WTC11 (cell line): ENCODE results near the gene ADAMTSL4. TPM values are rescaled to one million over a fixed set of nuclear protein-coding genes. Genes with fewer than 3 reads are reported as not detected.

ENCODE experiments used
- ATAC-seq: fragments of 200-7000 bp; cut with Tn5 transposase; 2 replicates; pipeline ENCODE4 v1.10.0; 2021; ENCODE audit warnings: mild to moderate bottlenecking, moderate library complexity
- CTCF ChIA-PET: fragments of 300-600 bp; sonication (Branson Sonifier 250); formaldehyde crosslinking; loops from one replicate; lab custom pipeline; 2021; ENCODE audit warnings: antibody characterized with exemption; lab: Charles Lee
- POLR2A ChIA-PET: fragments of 350-600 bp; sonication (Branson Sonifier 250); formaldehyde crosslinking; loops from one replicate; lab custom pipeline; 2021; ENCODE audit warnings: antibody characterized with exemption; lab: Charles Lee
- DNase-seq: peaks from one replicate; pipeline ENCODE4 v3.0.0; 2021; ENCODE audit warnings: low spot score
- H3K27ac Mint-ChIP-seq: 2 replicates; pipeline ENCODE4 v1.8.0; 2021; ENCODE audit warnings: mixed read lengths
- H3K27me3 Mint-ChIP-seq: 2 replicates; pipeline ENCODE4 v1.8.0; 2021; ENCODE audit warnings: low read depth, mild to moderate bottlenecking, moderate library complexity, mixed read lengths
- H3K36me3 Mint-ChIP-seq: 2 replicates; pipeline ENCODE4 v1.8.0; 2021; ENCODE audit warnings: mixed read lengths
- H3K4me1 Mint-ChIP-seq: 2 replicates; pipeline ENCODE4 v1.8.0; 2022; ENCODE audit warnings: mixed read lengths
- H3K4me3 Mint-ChIP-seq: 2 replicates; pipeline ENCODE4 v1.8.0; 2021; ENCODE audit warnings: mild to moderate bottlenecking, moderate library complexity, mixed read lengths
- H3K9me3 Mint-ChIP-seq: 2 replicates; pipeline ENCODE4 v1.8.0; 2021; ENCODE audit warnings: mixed read lengths
- ATF3 ChIP-seq: sonication (generic); formaldehyde crosslinking; conservative IDR thresholded peaks from 2 replicates; pipeline ENCODE4 v1.8.1; 2022; ENCODE audit warnings: mild to moderate bottlenecking, missing genetic modification reagents
- CBFB ChIP-seq: sonication (generic); formaldehyde crosslinking; IDR thresholded peaks from 2 replicates; pipeline ENCODE4 v1.8.1; 2022; ENCODE audit warnings: mild to moderate bottlenecking, low read depth, missing genetic modification reagents
- CDX4 ChIP-seq: fragments of 250-450 bp; sonication (Bioruptor Pico); IDR thresholded peaks from 2 replicates; pipeline ENCODE4 v1.9.0; 2021; ENCODE audit warnings: moderate library complexity, mild to moderate bottlenecking, inconsistent platforms, borderline replicate concordance
- FOXK1 ChIP-seq: sonication (generic); formaldehyde crosslinking; IDR thresholded peaks from 2 replicates; pipeline ENCODE4 v1.8.0; 2022; ENCODE audit warnings: mild to moderate bottlenecking, moderate library complexity, missing genetic modification reagents
- FOXP4 ChIP-seq: sonication (generic); formaldehyde crosslinking; IDR thresholded peaks from 2 replicates; pipeline ENCODE4 v1.8.0; 2022; ENCODE audit warnings: mild to moderate bottlenecking, missing genetic modification reagents
- GABPB1 ChIP-seq: sonication (generic); formaldehyde crosslinking; IDR thresholded peaks from 2 replicates; pipeline ENCODE4 v1.8.1; 2023; ENCODE audit warnings: mild to moderate bottlenecking, missing genetic modification reagents
- PREB ChIP-seq: sonication (generic); formaldehyde crosslinking; IDR thresholded peaks from 2 replicates; pipeline ENCODE4 v1.8.1; 2022; ENCODE audit warnings: mild to moderate bottlenecking, missing genetic modification reagents, moderate library complexity, borderline replicate concordance
- RORB ChIP-seq: fragments of 250-450 bp; sonication (Bioruptor Pico); IDR thresholded peaks from 2 replicates; pipeline ENCODE4 v1.9.0; 2021; ENCODE audit warnings: mild to moderate bottlenecking
- ZBTB21 ChIP-seq: sonication (generic); formaldehyde crosslinking; IDR thresholded peaks from 2 replicates; pipeline ENCODE4 v1.8.1; 2023; ENCODE audit warnings: mild to moderate bottlenecking, missing genetic modification reagents, borderline replicate concordance
- ZMAT4 ChIP-seq: fragments of 250-450 bp; sonication (Bioruptor Pico); IDR thresholded peaks from 2 replicates; pipeline ENCODE4 v1.9.0; 2021; ENCODE audit warnings: mild to moderate bottlenecking
- ZNF232 ChIP-seq: sonication (generic); formaldehyde crosslinking; IDR thresholded peaks from 2 replicates; pipeline ENCODE4 v1.8.0; 2022; ENCODE audit warnings: mild to moderate bottlenecking, missing genetic modification reagents
- ZNF281 ChIP-seq: sonication (generic); formaldehyde crosslinking; IDR thresholded peaks from 2 replicates; pipeline ENCODE4 v1.8.0; 2023; ENCODE audit warnings: mild to moderate bottlenecking, missing genetic modification reagents
- ZNF512 ChIP-seq: sonication (generic); formaldehyde crosslinking; IDR thresholded peaks from 2 replicates; pipeline ENCODE4 v1.8.1; 2022; ENCODE audit warnings: missing genetic modification reagents, borderline replicate concordance
- total RNA-seq: library from RNA; stranded (reverse); gene quantifications from 3 replicates; pipeline ENCODE4 v1.2.3, GENCODE V29; 2021

Gene ADAMTSL4
- total RNA-seq, 1 experiment from 2014 or later: 6.6 TPM

- no peaks in the 10 kb centered on the region for H3K36me3 Mint-ChIP-seq
- ATAC-seq (no peak), DNase-seq (no peak)
- no peaks in the 10 kb centered on the region for H3K27me3 Mint-ChIP-seq
- no peak overlapping the region for H3K27ac Mint-ChIP-seq
- H3K4me1 Mint-ChIP-seq: peaks cover 19% of the 10 kb centered on the region
- H3K4me3 Mint-ChIP-seq: no peak overlapping the region
- no peak for TF ChIP-seq FOXP4 (CRISPR knock-in tag)
- no peak for TF ChIP-seq ZNF281
- no peak for TF ChIP-seq FOXK1
- TF ChIP-seq ATF3: no peak
- TF ChIP-seq ZBTB21: no peak
- no peak for TF ChIP-seq RORB
- CTCF ChIA-PET: interaction anchor here (1.5 to 8.6 kb wide), 5 partner anchors 10 to 48 kb away, joined by 3 to 144 read pairs (median 124); partner anchors contain the start of genes ADAMTSL4 and FALEC
- no peaks in the 10 kb centered on the region for H3K9me3 Mint-ChIP-seq
- POLR2A ChIA-PET: no interaction called here
Measured at GRCh38 chr1:150534002-150534401, 15.2 kb upstream of the ADAMTSL4 start.

GRCh38 chr1:150535511-150536287 lies 13.5 kb upstream of the ADAMTSL4 start:
- H3K9me3 Mint-ChIP-seq: no peaks in the 10 kb centered on the region
- H3K4me1 Mint-ChIP-seq: peaks cover 19% of the 10 kb centered on the region
- H3K4me3 Mint-ChIP-seq: no peak overlapping the region
- no peaks in the 10 kb centered on the region for H3K36me3 Mint-ChIP-seq
- no peak for ATAC-seq
- POLR2A ChIA-PET: interaction anchor here (1.0 kb wide), 1 partner anchor 172 kb away, joined by 3 read pairs; the partner anchor contains the start of gene RPRD2
- TF ChIP-seq ZNF232 (CRISPR knock-in tag): no peak
- no peak for TF ChIP-seq CDX4 (CRISPR knock-in tag)
- TF ChIP-seq GABPB1: no peak
- no peak for TF ChIP-seq PREB (CRISPR knock-in tag)
- TF ChIP-seq ZNF512 (CRISPR knock-in tag): no peak
- TF ChIP-seq CBFB (CRISPR knock-in tag): no peak
- no peak for TF ChIP-seq ZMAT4
- no peak for TF ChIP-seq FOXP4 (CRISPR knock-in tag)
- TF ChIP-seq, all 79 proteins: peak for 0
- H3K27ac Mint-ChIP-seq: no peak overlapping the region
- CTCF ChIA-PET: interaction anchor here (1.1 to 8.6 kb wide), 5 partner anchors 9 to 32 kb away, joined by 4 to 144 read pairs (median 124); partner anchors contain the start of genes ADAMTSL4 and FALEC
- no peaks in the 10 kb centered on the region for H3K27me3 Mint-ChIP-seq
- DNase-seq: no peak
